ENCODE measurements around the gene PPT2. TPM values are rescaled to one million over a fixed set of nuclear protein-coding genes. Genes with fewer than 3 reads are reported as not detected.

PPT2 gene, protein sequence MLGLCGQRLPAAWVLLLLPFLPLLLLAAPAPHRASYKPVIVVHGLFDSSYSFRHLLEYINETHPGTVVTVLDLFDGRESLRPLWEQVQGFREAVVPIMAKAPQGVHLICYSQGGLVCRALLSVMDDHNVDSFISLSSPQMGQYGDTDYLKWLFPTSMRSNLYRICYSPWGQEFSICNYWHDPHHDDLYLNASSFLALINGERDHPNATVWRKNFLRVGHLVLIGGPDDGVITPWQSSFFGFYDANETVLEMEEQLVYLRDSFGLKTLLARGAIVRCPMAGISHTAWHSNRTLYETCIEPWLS
- total RNA-seq (2022; extraction: Qiagen RNA extraction; ENCODE audit: low read depth) = 7.0 to 9.9 TPM (median 8.1 TPM) in 5 replicates

DNA sequence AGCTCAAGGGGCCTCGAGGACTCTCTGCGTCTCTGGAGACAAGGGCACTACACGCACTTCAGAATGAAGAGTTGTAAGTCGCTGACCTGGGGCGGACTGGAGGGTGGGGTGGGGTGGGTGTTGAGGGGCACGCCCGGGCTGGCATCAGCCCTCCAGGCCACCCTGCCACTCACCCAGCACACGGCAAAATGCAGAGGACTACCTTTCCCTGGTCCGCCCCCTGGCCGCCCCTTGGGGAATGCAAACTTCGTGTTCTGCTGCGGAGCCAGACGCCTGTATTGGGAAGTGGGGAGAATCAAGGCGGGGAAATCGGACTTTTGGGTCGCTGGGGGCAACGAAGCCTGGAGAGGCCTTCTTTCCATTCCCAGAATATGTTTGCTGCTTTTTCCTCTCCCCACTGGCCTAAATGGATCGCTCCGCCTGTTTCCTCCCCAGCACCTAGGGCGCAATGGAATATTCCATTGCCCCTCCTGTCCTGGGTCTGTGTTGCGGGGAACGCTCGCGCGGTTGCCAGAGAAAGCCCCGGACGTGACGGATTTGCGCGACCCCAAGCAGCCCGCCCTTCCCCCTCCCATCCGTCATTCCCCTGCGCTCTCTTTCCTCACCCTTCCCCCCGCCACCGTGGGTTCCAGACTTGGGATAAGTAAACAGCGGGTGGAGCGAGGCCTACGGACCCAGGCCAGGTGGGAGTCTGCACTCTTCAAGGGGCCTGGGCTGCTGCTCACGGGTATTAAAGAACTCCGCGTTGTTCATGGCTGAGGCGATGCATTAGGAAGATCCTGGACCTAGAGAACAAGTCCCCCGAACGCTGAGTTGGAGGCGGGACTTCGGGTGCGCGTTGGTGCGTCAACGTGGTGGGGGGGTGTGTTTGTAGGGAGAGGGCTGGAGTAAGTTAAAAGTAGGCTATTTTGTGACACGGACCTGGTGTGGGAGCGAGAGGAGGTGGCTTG is at the start of gene PPT2:
Gene PPT2, plus strand, starts transcription at position 578 of the 950 bp plus-strand sequence. CDS start 454 bp downstream, outside the sequence.

DNA sequence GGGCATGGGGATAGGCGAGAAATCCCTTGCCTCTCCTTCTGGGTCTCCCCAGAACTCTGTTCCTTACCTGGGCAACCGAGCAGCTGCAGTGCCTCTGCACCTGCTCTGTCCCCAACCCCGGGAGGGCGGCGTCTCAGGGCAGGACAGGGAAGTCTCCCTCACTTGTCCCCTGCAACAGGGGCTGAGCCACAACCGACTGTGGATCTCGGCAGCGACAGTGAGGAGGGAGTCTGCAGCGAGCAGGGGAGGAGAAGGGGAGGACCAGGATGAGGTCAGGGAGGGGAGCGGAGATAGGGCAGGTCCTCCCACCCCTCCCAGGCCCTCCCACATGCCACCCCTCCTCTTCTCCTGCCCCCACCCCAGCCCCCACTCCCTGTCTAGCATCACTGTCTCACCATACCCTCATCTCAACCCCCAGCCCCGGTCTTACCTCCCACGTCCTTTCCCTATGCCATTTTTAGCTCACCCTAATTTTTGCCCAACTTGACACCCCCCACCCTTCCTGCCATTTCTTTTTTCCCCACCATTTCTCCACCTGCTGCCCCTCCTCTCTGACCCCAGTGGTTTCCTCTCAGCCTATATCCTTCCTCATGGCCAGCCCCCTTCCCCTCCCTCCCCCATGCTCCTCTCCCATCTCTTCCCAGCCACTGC is 44.7 kb upstream of the PPT2 start, which contains the start of gene TNXB:
Gene TNXB, minus strand, starts transcription at position 225 of the 651 bp plus-strand sequence. CDS start 11,140 bp downstream, outside the sequence.

DNA sequence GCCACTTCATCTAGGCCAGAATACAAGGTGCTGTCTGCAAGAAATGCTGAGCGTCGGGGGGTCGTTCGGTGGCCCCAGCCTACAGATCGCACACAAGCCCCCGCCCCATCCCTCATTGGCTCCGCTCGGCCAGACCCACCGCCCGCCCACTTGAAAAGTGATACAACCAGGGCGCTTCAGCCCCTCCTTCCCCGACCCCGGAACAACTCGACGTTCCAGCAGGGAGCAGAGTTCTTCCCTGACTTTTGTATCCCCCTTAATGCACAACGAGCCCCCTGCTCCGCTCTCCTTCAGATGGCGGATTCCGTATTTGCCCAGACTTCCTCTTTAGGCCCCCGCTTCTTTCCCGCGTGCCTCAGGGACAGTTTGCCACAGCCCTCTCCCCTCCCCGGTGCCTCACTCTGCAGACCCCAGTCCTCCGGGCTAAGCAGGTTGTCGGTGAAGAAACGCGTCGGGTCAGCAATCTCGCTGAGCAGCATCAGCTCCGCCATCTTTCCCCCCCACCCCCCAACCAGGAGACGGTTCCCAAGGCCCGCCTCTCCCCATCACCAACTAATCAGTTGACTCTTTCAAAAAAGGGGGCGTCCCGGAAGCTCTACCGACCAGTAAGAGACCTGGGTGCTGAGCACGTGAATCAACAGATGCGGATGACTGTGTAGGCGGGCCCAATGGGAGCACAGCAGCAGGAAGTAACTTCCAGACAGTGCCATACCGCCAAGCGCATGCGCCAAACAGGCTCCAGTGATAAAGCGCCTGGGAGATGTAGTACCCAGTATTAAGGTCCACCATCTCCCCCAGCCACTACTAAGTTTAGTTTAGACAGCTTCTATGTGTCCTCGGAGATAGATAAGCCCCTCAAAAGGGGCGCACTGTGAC is 26.0 kb upstream of the PPT2 start, which contains the start of gene ATF6B:
Gene ATF6B, minus strand, starts transcription at position 530 of the 876 bp plus-strand sequence. Its CDS starts 39 bp downstream, at position 491.

DNA sequence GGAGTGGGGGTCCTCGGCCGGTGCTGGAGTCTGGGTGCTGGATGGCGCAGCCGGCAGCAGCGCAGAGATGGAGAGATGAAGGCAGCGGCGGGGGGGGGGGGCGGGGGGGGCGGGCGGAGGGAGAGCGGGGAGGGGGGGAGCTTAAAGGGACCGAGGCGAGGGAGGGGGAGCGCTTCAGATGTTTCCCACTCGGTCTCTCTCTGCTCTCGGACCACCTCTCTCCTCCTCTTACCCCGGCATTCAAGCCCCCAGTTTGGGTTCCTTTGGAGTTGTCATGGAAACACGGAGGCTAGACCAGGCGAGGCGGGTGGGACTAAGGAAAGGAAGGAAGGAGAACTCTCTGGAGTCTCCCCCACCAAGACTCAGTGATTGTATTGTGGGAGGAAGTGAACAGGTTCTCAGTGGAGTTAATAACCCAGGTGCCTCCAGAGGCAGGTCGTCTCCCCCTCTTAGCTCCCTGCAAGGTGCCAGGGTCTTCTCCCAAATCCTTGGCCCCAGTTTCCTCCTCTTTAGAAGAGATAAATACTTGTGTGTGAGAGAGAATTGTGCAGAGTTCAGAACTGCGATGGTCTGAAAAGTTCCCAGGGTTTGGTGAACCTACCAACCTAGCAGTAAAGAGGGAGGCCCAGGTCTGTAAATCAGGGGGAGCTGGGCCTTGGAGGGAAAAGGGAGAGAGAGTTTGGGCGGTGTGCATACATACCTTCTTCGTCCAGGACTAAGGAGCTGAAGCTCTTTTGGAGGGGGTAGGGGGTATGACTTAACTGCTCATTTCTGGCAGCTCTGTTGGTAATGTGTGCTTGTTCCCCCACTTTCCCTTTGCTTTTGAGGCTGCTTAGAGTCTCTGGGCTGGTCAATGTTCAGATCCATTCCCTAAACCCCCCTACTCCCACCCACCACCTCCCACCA is 1.8 kb upstream of the PPT2 start, which contains the start of gene PRRT1:
Gene PRRT1, minus strand, starts transcription at position 77 of the 906 bp plus-strand sequence. CDS start 112 bp downstream, outside the sequence.

DNA sequence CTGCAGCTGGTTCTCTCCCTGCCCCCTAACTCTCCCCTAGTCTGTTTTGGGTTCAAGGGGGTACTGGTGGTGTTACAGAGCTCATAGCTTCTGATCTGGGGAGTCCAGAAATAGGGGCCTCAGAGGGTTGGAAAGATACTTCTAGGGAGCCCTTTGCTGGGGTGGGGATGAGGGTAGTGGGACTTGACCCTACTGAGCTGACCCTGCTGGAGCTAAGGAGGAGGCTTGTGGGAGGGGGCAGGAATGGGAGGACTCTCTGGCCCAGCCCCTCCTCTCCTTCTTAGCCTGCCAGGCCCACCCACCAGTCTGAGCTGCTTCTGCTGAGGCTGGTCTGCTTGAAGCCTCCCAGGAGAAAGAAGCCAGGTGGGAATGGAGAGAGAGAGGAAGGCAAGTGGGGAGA is 10.4 kb downstream of the PPT2 start, which contains the start of gene EGFL8:
Gene EGFL8, plus strand, starts transcription at position 301 of the 400 bp plus-strand sequence. CDS start 1,571 bp downstream, outside the sequence.

DNA sequence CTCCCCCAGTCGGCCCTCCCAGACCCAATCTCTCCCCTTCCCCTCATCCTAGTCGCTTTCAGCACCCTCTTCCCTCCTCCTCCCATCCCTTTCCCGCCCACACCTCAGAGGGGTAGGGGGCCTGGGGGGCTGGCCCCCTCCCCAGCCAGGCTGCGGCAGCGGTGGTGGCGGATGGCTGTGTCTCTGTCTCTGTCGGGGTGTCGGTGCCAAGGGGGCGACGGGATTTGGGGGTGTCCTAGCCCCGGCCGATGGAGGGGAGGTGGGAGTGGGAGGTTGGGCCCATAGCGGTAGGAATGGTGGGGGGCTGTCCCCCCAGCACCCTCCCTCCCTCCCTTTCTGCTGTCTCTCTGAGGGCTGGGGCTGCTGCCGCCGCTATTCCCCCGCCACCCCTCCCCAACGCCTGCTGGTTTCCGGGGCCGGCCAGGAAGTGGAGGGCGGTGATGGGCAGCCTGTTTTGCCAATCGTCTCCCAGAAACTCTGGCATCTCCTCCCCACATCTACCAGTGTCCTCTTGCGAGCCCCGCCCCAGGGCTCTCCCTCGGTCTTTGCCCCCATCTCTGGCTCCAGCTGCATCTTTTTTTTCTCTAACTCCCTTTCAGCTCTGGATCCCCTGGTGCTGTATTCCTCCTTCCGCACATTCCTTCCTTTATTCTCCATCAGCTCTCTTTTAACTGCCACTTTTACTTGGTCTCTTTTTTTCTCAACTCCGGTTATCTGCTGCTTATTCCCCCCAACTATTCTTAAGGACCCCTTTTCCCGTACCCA is 22.0 kb downstream of the PPT2 start, which contains the start of gene AGPAT1:
Gene AGPAT1, minus strand, starts transcription at position 374 of the 765 bp plus-strand sequence. CDS start 4,588 bp downstream, outside the sequence.

DNA sequence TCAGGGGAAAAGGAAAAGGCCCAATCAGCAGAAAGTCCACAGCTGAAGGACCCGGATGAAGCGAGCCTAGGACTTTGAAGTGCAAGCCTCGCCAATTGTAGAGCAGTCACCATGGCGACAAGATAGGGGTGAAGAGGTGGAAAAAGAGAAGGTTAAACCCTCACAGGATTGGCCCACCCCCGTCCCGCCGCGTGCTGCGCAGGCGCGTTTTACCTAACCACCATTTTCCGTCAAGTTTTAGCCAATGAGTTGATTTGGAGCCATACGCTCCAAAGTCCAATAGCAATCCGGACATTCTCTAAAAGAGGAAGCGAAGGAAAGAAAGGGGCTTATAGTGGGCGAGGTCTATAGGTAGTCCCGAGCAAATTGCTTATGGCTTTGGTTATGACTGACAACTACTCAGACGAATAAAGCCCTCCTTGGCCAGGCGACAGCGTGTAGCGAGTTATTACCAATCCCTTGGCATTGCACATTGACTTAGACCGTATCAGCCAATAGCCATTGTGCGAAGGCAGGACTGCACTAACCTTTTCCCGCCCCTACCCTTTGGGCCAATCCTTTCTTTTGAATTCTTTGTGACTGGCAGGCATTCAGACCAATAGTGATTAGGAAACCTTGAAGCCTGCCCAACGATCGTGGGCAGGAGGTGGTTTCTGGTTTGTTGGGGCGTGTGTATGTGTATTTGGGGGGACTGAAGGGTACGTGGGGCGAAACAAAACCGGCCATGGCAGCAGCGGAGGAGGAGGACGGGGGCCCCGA is 24.0 kb downstream of the PPT2 start, which contains the start of gene RNF5:
Gene RNF5, plus strand, starts transcription at position 618 of the 759 bp plus-strand sequence. Its CDS starts 107 bp downstream, at position 725.

DNA sequence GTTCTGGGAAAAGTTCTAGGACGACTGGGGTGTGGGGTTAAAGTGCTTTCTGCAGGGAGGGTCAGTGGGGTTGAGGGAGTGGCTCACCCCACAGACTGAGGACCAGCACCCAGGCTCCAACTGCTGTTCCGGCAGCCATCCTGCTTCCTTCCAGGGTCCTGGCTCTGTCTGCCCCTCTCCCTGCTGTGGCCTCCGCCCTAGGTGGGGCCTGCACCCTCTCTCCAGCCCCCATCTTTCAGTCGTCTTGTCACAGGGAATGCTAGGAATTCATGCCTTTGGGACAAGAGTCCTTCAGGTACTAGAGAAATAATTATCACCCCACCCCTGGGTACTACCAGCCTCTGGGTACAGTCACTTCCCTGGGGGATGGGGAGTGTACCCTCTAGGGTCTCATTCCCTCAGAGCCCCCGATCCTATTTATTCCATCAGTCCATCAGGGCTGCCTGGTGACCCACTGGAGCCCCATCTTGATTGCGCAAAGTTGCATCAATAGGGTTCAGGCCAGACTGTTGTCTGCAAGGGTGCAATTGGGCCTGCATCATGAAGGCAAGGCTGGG is 30.2 kb downstream of the PPT2 start, which contains the start of gene AGER:
Gene AGER, minus strand, starts transcription at position 170 of the 557 bp plus-strand sequence. Its CDS starts 31 bp downstream, at position 139.

DNA sequence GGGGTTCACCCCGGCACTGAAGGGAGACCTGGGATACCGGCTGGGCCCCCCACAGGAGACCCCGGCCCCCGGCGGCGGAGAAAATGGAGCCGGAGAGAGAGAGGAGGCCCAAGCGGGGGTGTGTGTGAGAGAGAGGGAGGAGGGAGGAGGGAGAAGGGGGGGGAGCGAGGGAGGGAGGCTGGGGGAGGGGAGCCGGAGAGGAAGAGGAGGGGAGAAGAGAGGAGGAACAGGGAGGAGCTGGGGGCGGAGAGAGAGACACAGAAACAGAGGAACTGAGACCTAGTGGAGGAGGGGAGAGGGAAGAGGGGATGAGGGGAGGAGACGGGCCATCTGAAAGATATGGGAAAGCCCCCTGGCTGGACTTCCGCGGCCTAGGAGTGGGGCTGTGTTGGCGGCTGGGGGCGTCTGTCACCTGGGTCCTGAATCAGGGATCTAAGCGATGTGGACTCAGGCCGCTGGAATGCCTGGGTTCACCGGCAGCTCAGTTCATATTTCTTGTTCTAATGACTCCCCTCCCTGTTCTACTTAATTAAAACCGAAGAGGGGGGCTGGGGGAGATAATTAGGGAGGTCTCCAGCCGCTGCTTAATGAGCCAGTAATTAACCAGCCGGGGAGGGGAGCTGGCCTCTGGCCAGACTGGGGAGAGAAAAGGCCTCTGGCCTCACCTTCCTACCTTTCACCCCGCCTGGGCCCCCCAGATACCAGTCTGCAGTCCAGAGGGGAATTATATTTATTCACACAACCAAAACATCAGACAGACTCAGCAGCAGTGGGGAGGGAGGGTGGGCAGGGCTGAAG is 36.3 kb downstream of the PPT2 start, which contains the start of gene PBX2:
Gene PBX2, minus strand, starts transcription at position 149 of the 798 bp plus-strand sequence. CDS start 287 bp downstream, outside the sequence.

DNA sequence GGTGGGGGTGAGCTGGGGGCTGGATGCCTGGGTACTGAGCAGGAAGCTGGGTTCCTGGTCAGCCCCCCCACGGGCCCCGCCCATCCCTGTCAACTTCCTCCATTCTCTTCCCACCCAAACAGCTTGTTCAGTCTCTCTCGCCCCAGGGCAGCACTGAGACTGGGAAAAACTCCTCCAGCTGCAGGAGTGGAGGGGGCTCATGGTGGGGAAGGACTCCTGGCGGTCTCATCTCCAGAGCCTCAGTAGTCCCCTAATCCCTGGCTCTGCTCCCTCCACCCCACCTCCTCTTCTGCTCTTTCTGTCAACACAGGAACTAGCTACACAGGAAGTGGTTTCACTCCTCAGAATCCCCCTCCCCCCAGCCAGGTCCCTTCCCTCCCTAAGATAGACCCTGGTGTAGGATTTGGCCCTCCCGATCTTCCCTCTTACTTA is 38.7 kb downstream of the PPT2 start, which contains the start of gene GPSM3:
Gene GPSM3, minus strand, starts transcription at position 36 of the 432 bp plus-strand sequence. CDS start 130 bp downstream, outside the sequence.

Other genes starting within 250 kb of the PPT2 start
- 0.15 to 0.45 TPM (median 0.35 TPM) in 5 replicates for gene C2, start 226.4 kb upstream of the PPT2 start, total RNA-seq (2022; extraction: Qiagen RNA extraction; ENCODE audit: low read depth)
- gene CFB, start 208.0 kb upstream of the PPT2 start, total RNA-seq (2022; extraction: Qiagen RNA extraction; ENCODE audit: low read depth) = 2.0 to 3.3 TPM (median 2.9 TPM) in 5 replicates
- gene NELFE, start 195.2 kb upstream of the PPT2 start, total RNA-seq (2022; extraction: Qiagen RNA extraction; ENCODE audit: low read depth) = 75.3 to 97.3 TPM (median 88.3 TPM) in 5 replicates
- gene SKIC2, start 195.0 kb upstream of the PPT2 start, total RNA-seq (2022; extraction: Qiagen RNA extraction; ENCODE audit: low read depth) = 19.8 to 25.9 TPM (median 24.7 TPM) in 5 replicates
- 11.0 to 14.3 TPM (median 11.9 TPM) in 5 replicates for gene DXO, start 182.0 kb upstream of the PPT2 start, total RNA-seq (2022; extraction: Qiagen RNA extraction; ENCODE audit: low read depth)
- gene C4A, start 172.1 kb upstream of the PPT2 start, total RNA-seq (2022; extraction: Qiagen RNA extraction; ENCODE audit: low read depth) = 0.50 to 1.7 TPM (median 0.99 TPM) in 5 replicates
- gene C4B, start 139.3 kb upstream of the PPT2 start, total RNA-seq (2022; extraction: Qiagen RNA extraction; ENCODE audit: low read depth) = 0.34 to 1.5 TPM (median 0.57 TPM) in 5 replicates
- not detected in 5 replicates for gene CYP21A2, start 115.7 kb upstream of the PPT2 start, total RNA-seq (2022; extraction: Qiagen RNA extraction; ENCODE audit: low read depth)
- 0.54 to 0.95 TPM (median 0.63 TPM) in 5 replicates for gene TNXB, start 44.8 kb upstream of the PPT2 start, total RNA-seq (2022; extraction: Qiagen RNA extraction; ENCODE audit: low read depth)
- gene ATF6B, start 25.9 kb upstream of the PPT2 start, total RNA-seq (2022; extraction: Qiagen RNA extraction; ENCODE audit: low read depth) = 24.9 to 35.5 TPM (median 34.2 TPM) in 5 replicates
- 7.4 to 7.9 TPM (median 7.7 TPM) in 5 replicates for gene FKBPL, start 23.9 kb upstream of the PPT2 start, total RNA-seq (2022; extraction: Qiagen RNA extraction; ENCODE audit: low read depth)
- gene PRRT1, start 2.2 kb upstream of the PPT2 start, total RNA-seq (2022; extraction: Qiagen RNA extraction; ENCODE audit: low read depth) = 0.59 to 0.97 TPM (median 0.74 TPM) in 5 replicates
- gene EGFL8, start 10.5 kb downstream of the PPT2 start, total RNA-seq (2022; extraction: Qiagen RNA extraction; ENCODE audit: low read depth) = 0.95 to 2.5 TPM (median 2.2 TPM) in 5 replicates
- gene AGPAT1, start 21.9 kb downstream of the PPT2 start, total RNA-seq (2022; extraction: Qiagen RNA extraction; ENCODE audit: low read depth) = 31.2 to 41.0 TPM (median 38.4 TPM) in 5 replicates
- gene RNF5, start 24.3 kb downstream of the PPT2 start, total RNA-seq (2022; extraction: Qiagen RNA extraction; ENCODE audit: low read depth) = 33.1 to 49.3 TPM (median 47.7 TPM) in 5 replicates
- 1.4 to 1.9 TPM (median 1.7 TPM) in 5 replicates for gene AGER, start 30.1 kb downstream of the PPT2 start, total RNA-seq (2022; extraction: Qiagen RNA extraction; ENCODE audit: low read depth)
- 13.3 to 19.7 TPM (median 17.1 TPM) in 5 replicates for gene PBX2, start 36.1 kb downstream of the PPT2 start, total RNA-seq (2022; extraction: Qiagen RNA extraction; ENCODE audit: low read depth)
- 0.26 to 0.58 TPM (median 0.38 TPM) in 5 replicates for gene GPSM3, start 38.5 kb downstream of the PPT2 start, total RNA-seq (2022; extraction: Qiagen RNA extraction; ENCODE audit: low read depth)
- 0.22 to 0.73 TPM (median 0.46 TPM) in 5 replicates for gene NOTCH4, start 69.9 kb downstream of the PPT2 start, total RNA-seq (2022; extraction: Qiagen RNA extraction; ENCODE audit: low read depth)
- not detected in 5 replicates for gene TSBP1, start 217.8 kb downstream of the PPT2 start, total RNA-seq (2022; extraction: Qiagen RNA extraction; ENCODE audit: low read depth)

All from A549 treated with RU486 at 1 μM for 4 hours (cell line).